Measurements from ENCODE around the gene IBA57. TPM values are rescaled to one million over a fixed set of nuclear protein-coding genes. Genes with fewer than 3 reads are reported as not detected.

Gene IBA57
- total and polyA plus RNA-seq, 2 of the 8 experiments (the other 6 are each of a cell fraction or from before 2014, with no cell fraction given): 2.6 to 5.9 TPM

- no peak overlapping the region for H3K56ac ChIP-seq (replicated peaks; ENCODE audit: insufficient read length, low read depth, low read length)
- H3K27me3 ChIP-seq (replicated peaks in 1 of 4; ENCODE audit: control insufficient read depth in 3 of 4, extremely low read depth in 1 of 4, insufficient read depth in 3 of 4, low read length in 3 of 4): peaks cover 0 to 5% (median under 1%) of the 10 kb centered on the region in 4 experiments; a peak in 1 of 7 replicates
- no peaks in the 10 kb centered on the region; the same call in 1 of the 2 replicates for H3K23me2 ChIP-seq (ENCODE audit: low read depth, low read length)
- no peak overlapping the region for H2BK20ac ChIP-seq (ENCODE audit: low read length)
- no peak overlapping the region for H3K4me2 ChIP-seq (ENCODE audit: insufficient read depth in 1 of 2, low read depth in 2 of 2, low read length in 2 of 2)
- H2BK12ac ChIP-seq (ENCODE audit: low read depth, low read length): no peak overlapping the region
- 78% methylated on average over 2 of the region's 2 CpGs; no CpG with 5 or more reads in 1 of the 2 experiments for WGBS, 2 experiments (ENCODE audit: extremely low coverage in 1 of 2, insufficient coverage in 1 of 2, insufficient read length in 1 of 2, insufficient replicate concordance in 2 of 2, low coverage in 1 of 2, low lambda C conversion rate in 2 of 2, missing lambda C conversion rate in 1 of 2)
- peaks cover 20 to 25% of the 10 kb centered on the region in 2 experiments for H3K9me3 ChIP-seq (ENCODE audit: insufficient read depth in 2 of 2, low read depth in 1 of 2, low read length in 1 of 2)
- DNase-seq (ENCODE audit: low read depth in 1 of 2, low spot score in 2 of 2) (no peak), FAIRE-seq (no peak)
- no peaks in the 10 kb centered on the region for H4K20me1 ChIP-seq (replicated peaks in 1 of 2; ENCODE audit: control insufficient read depth in 1 of 2, insufficient read depth in 2 of 2, low read length in 2 of 2)
- H3K9ac ChIP-seq (replicated peaks in 1 of 4; ENCODE audit: extremely low read depth in 1 of 4, low read depth in 3 of 4, low read length in 3 of 4): no peak overlapping the region
- no peak overlapping the region for H2BK15ac ChIP-seq (ENCODE audit: low read length)
- H3K79me2 ChIP-seq (ENCODE audit: control insufficient read depth in 1 of 2, insufficient read depth in 2 of 2, low read length in 2 of 2): no peaks in the 10 kb centered on the region
- no peak overlapping the region for H4K91ac ChIP-seq (replicated peaks; ENCODE audit: insufficient read length, low read length)
- H3K4ac ChIP-seq (replicated peaks; ENCODE audit: insufficient read length, low read depth, low read length): no peak overlapping the region
- no peaks in the 10 kb centered on the region for H3K36me3 ChIP-seq (ENCODE audit: control insufficient read depth in 2 of 4, insufficient read depth in 4 of 4, low read length in 3 of 4)
- H2AK5ac ChIP-seq (ENCODE audit: low read depth, low read length): no peak overlapping the region
- no peak overlapping the region for H3K27ac ChIP-seq (ENCODE audit: low read depth, low read length)
- ChIA-PET CTCF (ENCODE audit: partially characterized antibody) (interaction anchor here (0.7 to 1.8 kb wide), 2 partner anchors 12 to 25 kb away, joined by 3 to 4 read pairs; no protein-coding TSS in a partner anchor), POLR2A (ENCODE audit: partially characterized antibody) (no interaction called here)
- H3K18ac ChIP-seq (ENCODE audit: extremely low read depth, low read length): no peak overlapping the region
- no peak overlapping the region for H2BK120ac ChIP-seq (replicated peaks; ENCODE audit: low read depth, low read length)
- H4K8ac ChIP-seq (ENCODE audit: extremely low read depth, insufficient read depth, low read length): no peak overlapping the region
- no peak overlapping the region for H3K23ac ChIP-seq (ENCODE audit: insufficient read length)
- no peak overlapping the region for H3K14ac ChIP-seq (ENCODE audit: insufficient read length)
- no peak overlapping the region for H2AFZ ChIP-seq (ENCODE audit: low read length)
- no peak overlapping the region for H2BK5ac ChIP-seq (ENCODE audit: low read depth, low read length)
- H3K4me1 ChIP-seq (replicated peaks in 1 of 4; ENCODE audit: control insufficient read depth in 3 of 4, insufficient read depth in 4 of 4, low read length in 3 of 4): no peaks in the 10 kb centered on the region
- no peak overlapping the region for H4K5ac ChIP-seq (ENCODE audit: insufficient read length, low read depth, low read length)
- no peak overlapping the region for H3K4me3 ChIP-seq (ENCODE audit: extremely low read depth in 1 of 4, insufficient read depth in 2 of 4, low read depth in 3 of 4, low read length in 4 of 4)
- no peaks in the 10 kb centered on the region for H3K79me1 ChIP-seq (ENCODE audit: low read depth, low read length)
- TF ChIP-seq EP300 (IDR thresholded peaks at IDR 0.05; ENCODE audit: borderline replicate concordance in 1 of 2, low read depth in 2 of 2, low read length in 2 of 2) (no peak), KDM5A (IDR thresholded peaks at IDR 0.05; ENCODE audit: low read length) (no peak), JUND (IDR thresholded peaks at IDR 0.05; ENCODE audit: low read length) (no peak), POLR2AphosphoS5 (IDR thresholded peaks at IDR 0.05; ENCODE audit: low read depth, low read length) (no peak), RNF2 (IDR thresholded peaks at IDR 0.05; ENCODE audit: borderline replicate concordance, low read depth, low read length, missing control alignments, poor library complexity, severe bottlenecking) (no peak), GTF2F1 (IDR thresholded peaks at IDR 0.05; ENCODE audit: borderline replicate concordance, low read depth, low read length) (no peak)
Measured at GRCh38 chr1:228198977-228199590, 33.5 kb downstream of the IBA57 start.
